GM18870 (cell line): ENCODE measurements around the gene PAX5.
"Not testable (repeated sequence)": the region's sequence is repeated elsewhere in the genome, so short reads cannot be mapped to it uniquely, and the experiment has no call there.

Experiments
- ATAC-seq: cut with Tn5 transposase; IDR thresholded peaks from one replicate; pipeline ENCODE4 v1.9.1; 2021; ENCODE audit warnings: moderate library complexity; ENCODE audit not compliant: unreplicated experiment

The PAX5 gene

DNA sequence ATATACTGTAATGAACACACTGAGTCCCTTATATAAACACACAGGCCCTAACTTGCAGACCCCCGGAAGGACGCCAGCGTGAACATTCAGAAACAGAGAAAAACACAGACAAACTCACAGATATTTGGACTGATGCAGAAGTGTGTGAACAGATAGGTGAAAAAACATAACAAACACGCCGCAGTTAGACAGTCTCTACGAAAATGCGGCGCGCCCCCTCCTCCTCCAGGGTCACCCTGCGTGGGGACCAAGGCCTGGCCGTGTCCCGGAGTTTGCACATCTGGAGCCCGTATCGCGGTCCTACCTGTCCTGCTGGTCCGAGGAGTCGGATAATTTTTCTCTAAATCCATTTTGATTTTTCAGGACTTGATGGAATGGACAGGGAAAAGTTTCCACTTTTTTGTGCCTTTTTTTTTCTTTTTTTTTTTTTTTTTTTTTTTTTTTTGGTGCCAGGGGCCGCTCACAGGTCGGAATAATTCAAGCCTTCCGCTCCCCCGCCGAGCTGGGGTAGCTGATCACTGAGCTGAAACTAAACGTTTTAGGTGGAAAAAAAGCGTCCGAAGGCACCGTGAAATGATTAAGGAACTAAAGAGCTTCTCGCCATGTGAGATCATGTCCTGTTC lies at the start of gene PAX5:
PAX5 (minus strand) TSS at position 587 of the 623 bp plus-strand sequence; CDS start at position 350, 237 bp downstream.
- ATAC-seq: no peak

DNA sequence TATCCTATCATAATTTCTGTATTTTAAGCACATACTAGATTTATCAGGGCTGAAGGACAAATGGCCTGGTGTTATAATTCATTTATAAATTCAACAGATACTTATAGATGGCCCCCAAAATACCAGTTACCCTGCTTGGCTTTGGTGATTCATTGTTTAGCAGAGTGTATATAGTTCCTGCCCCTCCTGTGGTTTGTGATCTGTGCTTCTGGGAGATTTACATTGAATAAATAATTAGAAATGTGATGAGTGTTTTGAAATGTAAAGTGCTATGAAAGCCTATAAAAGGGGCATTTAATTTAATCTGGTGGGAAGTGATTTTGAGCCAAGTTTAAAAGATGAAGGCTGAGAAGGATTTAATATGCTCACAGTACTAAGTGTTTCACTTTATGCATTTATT lies 49.6 kb upstream of the PAX5 start:
- no peak for ATAC-seq

DNA sequence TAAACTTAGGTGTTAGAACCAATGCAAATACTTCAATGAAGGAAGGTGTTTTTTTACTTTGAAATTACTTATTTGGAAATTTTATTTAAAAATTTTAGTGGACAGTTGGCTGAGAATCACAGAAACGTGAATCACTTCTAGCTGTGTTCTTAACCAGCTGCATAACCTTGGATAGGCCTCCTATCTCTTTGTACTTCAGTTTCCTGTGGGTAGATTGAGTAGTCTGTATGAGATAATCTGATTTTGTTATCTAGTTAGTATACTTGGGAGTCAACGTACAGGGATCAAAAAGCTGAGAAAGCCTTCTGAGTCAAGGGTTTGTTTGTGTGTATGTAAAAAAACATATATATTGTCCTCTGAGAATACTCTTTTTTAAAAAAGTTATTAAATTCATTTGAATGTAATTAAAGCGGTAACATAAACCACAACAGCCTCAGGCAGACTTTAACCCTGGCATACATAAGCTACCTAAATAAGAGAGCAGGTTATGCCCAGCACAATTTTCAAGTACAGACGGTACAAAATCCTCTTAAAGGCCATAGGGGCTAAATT lies 48.2 kb upstream of the PAX5 start:
- ATAC-seq: no peak

DNA sequence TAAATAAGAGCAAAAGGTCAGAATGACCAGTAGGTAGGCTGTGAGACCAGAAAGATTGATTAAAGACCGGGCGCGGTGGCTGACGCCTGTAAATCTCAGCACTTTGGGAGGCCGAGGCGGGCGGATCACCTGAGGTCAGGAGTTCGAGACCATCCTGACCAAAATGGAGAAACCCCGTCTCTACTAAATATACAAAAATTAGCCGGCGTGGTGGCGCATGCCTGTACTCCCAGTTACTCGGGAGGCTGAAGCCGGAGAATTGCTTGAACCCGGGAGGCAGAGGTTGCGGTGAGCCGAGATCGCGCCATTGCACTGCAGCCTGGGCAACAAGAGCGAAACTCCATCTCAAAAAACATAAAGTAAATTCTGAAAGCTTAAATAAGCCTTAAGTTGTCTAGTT lies 47.4 kb upstream of the PAX5 start:
- not testable (repeated sequence) for ATAC-seq

DNA sequence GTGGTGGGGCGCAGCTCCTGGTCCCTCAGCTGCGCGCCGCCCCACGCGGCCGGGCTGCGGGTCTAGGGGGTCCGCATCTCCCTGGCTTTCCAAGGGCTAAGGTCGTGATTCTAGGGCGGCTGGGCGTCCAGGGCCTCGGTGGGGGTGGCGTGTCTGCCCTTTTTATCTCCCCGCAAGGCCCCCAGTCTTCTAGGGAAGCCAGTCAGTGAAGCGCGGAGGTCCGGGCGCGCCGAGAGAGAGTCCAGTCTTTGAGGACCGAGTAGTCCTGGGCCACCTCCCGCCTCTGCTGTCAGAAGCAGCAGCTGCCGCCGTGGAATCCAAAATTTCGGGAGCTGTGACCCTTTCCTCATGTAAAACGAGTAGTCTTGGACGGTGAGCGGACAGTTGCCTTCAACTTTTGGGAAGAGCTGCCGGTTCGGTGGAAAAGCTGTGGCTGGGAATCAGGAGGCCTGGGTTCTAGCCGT lies 46.1 kb upstream of the PAX5 start:
- not testable (repeated sequence) for ATAC-seq

DNA sequence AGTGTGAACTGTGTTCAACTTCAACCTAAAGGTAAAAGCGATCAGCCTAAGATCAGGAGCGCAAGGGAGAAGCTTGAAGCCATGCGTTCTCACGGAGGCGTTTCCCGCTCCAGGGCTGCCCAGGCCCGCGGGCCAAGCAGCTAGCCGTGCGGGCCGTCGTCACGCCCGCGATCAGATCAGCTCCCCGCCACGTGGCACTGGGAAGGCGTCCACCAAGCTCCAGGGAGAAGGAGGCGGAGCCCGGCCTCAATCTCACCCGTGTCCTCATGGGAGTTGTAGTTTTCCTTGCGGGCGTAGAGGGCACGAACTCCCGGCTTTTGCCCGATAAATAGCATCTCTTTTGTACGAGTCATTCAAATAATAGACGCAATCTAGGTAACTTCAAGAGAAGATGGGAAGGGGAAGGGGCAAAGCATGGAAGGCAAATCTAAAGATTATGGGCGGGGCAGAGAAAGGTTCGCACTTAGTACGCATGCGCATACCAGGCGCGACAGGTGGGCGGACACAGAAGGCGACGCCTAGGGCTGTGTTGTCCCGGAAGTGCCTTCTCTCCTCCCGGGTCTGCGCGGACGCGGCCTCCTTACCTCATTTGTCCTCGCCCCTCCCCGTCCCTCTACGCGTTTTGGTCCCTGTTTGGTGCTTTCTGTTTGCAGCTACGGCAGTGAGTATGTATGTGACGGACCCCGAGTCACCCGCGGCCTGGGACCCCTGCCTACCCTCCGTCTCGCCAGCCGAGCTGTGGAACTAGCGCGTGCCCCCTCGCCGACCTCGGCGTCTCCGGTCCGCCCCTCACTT lies 45.5 kb upstream of the PAX5 start:
- peak; percentile 64 for ATAC-seq

DNA sequence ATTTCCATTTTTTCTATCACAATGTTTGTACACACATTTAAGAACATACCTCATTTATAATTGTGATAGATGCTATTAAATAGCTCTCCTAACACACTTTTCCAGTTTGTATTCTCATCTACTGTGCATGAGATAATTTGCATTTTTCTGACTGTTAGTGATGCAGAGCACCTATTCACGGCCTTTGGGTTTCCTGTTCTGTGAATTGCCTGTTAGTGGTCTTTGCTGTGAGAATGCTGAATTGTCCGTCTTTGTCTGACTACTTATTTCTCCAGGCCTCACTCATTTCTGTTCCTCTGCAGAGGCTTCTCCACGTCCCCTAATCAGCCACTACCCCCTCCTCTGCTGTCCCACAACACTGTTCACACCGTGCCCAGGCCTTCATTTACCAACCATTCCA lies 40.7 kb upstream of the PAX5 start:
- not testable (repeated sequence) for ATAC-seq

DNA sequence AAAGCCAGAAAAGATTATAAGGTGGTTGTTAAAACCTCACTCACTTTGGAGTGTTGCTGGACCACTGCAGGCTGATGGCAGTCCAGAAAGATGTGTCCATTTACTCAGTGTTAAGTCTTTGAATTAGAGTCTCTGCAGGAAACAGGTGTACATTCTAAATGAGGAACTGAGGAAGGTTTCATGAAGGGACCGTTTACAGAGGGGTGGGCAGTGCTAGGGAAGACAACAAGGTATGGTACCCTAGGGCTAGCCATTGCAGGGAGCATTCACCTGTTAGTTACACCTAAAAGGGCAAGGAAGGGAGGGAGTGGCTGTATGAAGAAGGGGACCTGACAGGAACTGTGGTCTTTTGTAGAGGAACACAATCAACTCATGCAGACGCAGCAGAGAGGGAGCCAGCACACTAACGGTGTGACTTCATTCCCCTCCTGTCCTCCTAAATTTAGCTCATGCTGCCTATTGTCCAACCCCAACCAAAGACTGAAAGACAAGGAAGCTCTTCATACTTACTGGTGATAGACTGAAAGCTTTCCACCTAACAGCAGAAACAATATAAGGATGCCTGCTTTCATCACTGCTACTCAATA lies 32.2 kb upstream of the PAX5 start:
- no peak for ATAC-seq

DNA sequence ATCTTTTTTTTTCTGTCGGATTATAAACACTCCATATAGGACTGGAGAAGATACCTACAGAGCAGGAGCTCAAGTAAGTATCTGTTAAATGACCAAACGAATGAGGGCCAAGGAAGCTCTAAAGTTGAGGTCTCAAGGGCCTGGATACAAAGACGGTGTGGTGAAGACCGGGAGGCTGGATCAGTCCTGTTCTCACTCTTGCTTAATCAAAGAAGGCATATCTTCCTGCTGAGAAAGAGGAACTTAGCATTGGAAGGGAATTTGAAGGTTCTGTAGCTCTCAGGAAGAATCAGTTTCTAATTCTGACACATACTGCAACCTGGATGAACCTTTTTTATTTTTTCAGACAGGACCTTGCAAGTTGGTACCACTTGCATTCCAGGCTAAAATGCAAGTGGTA lies 28.3 kb upstream of the PAX5 start:
- ATAC-seq: no peak

DNA sequence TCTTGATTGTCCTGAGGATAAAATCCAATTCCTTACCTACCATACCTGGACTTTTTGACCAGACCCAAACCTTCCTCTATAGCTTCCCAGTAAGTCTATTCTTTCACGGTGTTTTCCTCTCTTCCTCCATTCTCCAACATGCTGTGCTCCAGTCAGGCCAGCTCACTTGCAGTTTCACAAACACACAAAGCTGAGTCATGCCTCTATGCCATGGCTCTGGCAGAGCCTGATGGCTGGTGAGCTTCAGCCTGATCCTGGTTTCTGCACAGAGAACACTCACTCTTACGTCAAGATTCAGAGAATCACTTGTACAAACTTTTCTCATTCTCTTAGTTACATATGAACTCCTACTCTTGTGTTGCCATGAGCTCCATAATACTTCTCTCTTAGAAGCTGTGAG lies 27.7 kb upstream of the PAX5 start:
- no peak for ATAC-seq

DNA sequence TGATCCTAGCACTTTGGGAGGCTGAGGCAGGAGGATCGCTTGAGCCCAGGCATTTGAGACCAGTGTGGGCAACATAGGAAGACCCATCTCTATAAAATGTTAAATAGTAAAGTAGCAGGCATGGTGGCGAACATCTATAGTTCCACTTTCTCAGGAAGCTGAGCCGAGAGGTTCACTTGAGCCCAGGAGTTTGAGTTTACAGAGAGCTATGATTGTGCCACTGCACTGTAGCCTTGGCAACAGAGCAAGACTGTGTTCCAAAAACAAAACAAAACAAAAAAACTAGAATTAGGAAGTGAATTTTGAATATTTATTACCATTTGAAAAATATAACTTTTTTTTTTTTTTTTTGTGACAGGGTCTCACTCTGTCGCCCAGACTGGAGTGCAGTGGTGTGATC lies 26.8 kb upstream of the PAX5 start:
- no peak for ATAC-seq

DNA sequence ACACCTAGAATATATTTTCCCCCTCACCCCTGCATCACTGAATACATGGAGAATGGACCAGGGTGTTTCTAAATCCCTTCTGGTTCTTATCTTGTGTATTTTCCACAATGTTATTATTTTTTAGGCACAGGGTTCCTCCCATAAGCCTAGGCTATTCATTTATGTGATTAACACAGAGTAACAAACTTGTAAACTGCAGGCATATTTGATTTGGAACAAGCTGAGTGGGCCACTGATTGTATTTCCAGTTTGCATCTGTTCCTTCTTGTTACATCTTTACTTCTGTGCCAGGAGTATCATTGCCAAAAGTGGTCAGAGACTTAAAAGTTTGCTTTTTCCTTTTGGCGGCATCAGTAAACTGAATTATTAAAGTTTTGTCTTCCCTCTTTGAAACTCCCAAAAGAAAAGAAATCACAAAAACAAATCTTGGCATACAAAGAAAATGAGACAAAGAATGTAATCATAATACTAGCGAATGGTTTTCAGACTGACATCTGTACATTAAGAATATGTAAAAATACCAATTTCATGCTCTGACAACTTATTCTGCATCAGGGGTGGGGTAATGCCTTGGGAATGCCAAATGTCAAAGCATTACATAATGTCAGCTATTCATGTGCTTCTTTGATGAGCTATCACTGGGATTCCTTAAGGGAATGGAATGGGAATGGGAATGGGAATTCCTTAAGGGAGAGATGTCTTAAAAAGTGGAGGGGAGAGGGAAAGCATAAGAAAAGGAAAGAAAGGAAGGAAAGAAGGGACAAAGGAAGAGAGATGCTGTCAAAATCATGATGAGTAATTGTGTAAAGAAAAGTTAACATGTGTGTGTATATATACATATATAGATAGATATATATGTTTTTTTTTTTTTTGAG lies 22.2 kb upstream of the PAX5 start:
- ATAC-seq: no peak

DNA sequence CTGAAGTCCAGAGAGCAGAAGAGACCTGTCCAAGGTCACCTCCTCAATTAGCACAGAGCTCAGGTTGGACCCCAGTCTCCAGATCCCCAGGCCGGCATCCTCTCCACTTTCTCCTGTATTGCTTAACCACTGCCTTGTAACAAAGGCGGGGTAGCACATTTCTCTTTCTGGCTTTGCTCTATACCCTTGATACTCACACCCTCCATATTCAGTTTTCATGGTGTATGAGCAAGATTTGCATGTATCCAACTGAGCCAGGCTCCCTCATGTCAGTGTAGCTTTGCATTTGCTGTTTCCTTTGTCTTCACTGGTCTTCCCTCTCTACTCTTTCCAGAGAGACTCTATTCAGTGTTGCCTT lies 20.3 kb upstream of the PAX5 start:
- not testable (repeated sequence) for ATAC-seq

DNA sequence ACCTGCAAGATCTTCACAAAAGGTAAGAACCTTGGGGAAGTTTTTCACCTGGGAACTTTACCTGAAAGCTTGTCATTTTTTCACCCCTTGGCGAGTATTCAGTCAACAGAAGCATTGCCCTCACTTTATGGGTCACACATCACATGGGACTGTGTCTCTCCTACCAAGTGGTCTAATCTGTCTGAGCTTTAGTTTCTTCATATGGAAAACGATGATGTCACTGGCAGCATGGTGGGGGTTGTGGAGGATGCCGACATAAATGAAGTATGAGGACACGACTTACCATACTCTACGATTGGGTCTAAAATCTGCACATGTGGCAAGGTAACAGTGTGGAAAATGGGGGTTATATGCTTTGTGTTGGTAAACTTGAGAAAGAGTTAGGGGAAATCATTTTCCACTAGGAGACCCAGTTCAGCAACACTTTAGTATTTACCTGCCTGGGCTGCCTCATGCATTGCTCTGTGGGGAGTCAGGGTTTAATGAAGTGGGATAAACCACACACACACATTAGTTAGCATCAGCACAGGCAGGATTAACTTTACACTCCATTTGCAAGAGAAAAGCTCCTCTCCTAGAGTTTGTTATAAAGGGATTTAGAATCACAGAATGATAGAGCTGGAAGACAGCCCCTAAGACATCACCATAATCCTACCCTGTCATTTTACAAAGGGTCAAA lies 19.8 kb upstream of the PAX5 start:
- no peak for ATAC-seq

DNA sequence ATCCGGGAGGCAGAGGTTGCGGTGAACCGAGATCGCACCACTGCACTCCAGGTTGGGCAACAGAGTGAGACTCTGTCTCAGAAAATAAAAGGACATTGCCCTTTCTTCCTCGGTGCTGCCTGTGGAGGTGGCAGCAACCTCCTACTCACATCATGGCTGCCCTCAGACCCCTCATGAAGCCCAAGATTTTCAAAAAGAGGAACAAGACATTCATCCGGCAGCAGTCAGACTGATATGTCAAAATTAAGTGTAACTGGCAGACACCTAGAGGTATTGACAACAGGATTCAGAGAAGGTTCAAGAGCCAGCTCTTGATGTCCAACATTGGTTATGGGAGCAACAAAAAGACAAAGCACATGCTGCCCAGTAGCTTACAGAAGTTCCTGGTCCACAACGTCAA lies 12.6 kb upstream of the PAX5 start:
- ATAC-seq: no peak

DNA sequence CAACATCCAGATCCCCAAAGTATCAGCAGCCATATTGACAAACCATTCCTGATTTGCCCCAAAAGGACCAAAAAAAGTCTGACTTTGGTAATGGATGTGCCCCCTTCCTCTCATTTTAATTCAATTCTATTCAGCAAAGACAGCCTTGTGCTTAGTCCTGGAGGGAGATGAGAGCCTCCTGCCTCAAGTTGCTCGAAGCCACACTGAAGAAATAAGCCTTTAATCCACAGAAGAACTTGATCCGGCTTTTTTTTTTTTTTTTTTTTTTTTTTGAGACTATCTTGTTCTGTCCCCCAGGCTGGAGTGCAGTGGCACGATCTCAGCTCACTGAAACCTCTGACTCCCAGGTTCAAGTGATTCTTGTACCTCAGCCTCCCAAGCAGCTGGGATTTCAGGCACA lies 8.4 kb upstream of the PAX5 start:
- ATAC-seq: no peak

DNA sequence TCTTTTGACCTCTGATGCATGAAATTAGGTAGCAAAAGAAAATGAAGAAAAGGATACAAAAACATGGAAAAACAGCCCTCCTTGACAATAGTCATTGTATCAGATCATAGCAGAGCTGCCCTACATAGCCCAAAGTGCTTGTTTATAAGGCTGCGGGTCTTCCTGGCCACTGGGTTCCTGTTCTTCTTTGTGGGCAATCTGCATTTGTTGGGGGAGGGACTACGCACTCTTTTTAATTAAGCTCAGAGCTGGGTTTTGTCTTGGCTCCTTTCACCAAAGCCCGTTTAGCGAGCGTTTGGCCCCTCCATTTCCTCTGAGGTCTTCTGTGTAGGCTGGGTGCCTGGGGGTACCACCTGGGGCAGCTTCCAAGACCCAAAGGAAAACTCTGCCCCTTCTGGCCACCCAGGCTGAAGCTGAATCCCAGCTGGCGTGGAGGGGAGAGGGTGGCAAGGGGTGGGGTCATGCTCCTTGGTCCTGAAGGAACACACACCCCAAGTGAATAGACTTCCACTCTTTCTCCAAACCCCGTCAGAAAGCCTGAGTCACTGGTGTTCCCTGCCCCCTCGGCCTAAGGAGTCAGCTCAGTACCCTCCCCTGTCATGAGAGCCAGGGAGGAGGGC lies 6.5 kb upstream of the PAX5 start:
- no peak for ATAC-seq

DNA sequence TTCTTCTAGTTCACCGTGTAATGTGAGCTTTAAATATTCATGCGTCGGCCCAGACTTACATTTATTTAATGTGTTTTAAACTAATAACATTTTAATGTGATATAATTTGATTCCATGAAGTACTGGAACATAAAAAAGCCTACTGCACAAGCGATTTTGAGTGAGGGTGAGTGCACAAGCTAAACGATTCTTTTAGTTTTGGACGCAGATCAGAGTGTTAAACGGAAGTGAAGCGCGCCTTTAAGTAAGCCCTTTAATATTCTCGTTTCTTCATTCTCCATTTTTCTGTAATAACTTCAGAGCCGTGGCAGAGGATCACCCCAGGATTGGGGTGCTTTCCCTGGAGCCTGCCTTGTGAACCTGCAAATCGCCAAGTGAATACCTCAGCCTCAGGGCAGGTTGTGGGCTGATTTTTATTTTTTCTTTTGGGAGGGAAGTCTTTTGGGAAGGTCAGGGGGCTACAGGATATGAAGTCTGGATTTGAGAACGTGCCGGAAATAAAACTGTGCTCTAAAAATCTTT lies 4.9 kb upstream of the PAX5 start:
- no peak for ATAC-seq

DNA sequence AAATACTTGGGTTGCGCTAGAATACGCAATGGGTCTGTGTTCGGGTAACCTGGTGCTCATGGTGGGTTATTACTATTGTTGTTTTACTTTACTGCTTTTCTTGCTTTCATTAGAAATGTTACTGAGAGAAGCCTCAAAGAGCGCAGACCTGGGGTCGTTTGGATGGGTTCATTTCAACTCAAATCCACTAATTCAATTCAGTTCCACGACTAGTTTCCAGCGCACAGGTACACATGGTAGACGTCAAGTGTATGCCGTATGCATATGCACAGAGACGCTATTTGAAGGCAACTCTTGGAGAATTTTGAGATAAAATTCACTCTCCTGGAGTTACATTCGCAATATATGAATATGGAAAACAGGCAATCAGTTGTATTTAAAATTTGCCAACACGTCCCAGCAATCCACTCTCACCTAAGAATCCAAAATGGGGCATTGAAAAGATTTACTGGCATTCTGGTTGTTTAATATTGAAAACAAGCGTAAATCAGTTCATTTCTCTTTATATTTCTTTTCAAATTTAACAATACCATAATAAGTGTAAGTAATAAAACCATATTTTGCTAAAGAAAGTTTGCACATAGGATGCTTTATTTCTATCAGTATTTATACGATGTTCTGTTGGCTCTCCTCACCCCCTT lies 4.4 kb upstream of the PAX5 start:
- ATAC-seq: no peak
